GM23248 (cell line): Measurements from ENCODE around the gene HOXC11. TPM values are rescaled to one million over a fixed set of nuclear protein-coding genes. Genes with fewer than 3 reads are reported as not detected.

Source experiments
- DNase-seq: peaks from one replicate; pipeline ENCODE4 v3.0.0-alpha.2; 2015
- H2AFZ ChIP-seq: fragments of 200-600 bp; sonication (generic); 2 replicates; pipeline ENCODE4 v1.6.1; 2016; ENCODE audit warnings: antibody characterized with exemption
- H3F3A ChIP-seq: fragments of 200-600 bp; sonication (generic); 2 replicates; pipeline ENCODE4 v1.6.1; 2016; ENCODE audit warnings: mild to moderate bottlenecking, antibody characterized with exemption, mixed run types; ENCODE audit not compliant: insufficient read depth
- H3K27ac ChIP-seq: fragments of 200-600 bp; sonication (generic); 2 replicates; pipeline ENCODE4 v1.5.1; 2016; ENCODE audit warnings: mild to moderate bottlenecking
- H3K27me3 ChIP-seq: fragments of 200-600 bp; sonication (generic); replicated peaks from 2 replicates; pipeline ENCODE4 v1.6.1; 2016; ENCODE audit warnings: mild to moderate bottlenecking; ENCODE audit not compliant: insufficient read depth
- H3K36me3 ChIP-seq: fragments of 200-600 bp; sonication (generic); 2 replicates; pipeline ENCODE4 v1.6.1; 2016; ENCODE audit warnings: low read depth, mild to moderate bottlenecking
- H3K4me1 ChIP-seq: fragments of 200-600 bp; sonication (generic); 2 replicates; pipeline ENCODE4 v1.6.1; 2016; ENCODE audit warnings: mild to moderate bottlenecking; ENCODE audit not compliant: insufficient read depth
- H3K4me2 ChIP-seq: fragments of 200-600 bp; sonication (generic); one replicate; pipeline ENCODE4 v1.6.1; 2016; ENCODE audit warnings: mild to moderate bottlenecking; ENCODE audit not compliant: unreplicated experiment
- H3K4me3 ChIP-seq: fragments of 200-600 bp; sonication (generic); 2 replicates; pipeline ENCODE4 v1.5.1; 2016; ENCODE audit warnings: mild to moderate bottlenecking
- H3K79me2 ChIP-seq: fragments of 200-600 bp; sonication (generic); 2 replicates; pipeline ENCODE4 v1.6.1; 2016; ENCODE audit warnings: mild to moderate bottlenecking; ENCODE audit not compliant: insufficient read depth
- H3K9ac ChIP-seq: fragments of 200-600 bp; sonication (generic); 2 replicates; pipeline ENCODE4 v1.6.1; 2016; ENCODE audit warnings: mild to moderate bottlenecking
- H3K9me2 ChIP-seq: fragments of 200-600 bp; sonication (generic); 2 replicates; pipeline ENCODE4 v1.6.1; 2016; ENCODE audit warnings: mixed run types, mild to moderate bottlenecking, moderate library complexity; ENCODE audit not compliant: insufficient read depth
- H3K9me3 ChIP-seq: fragments of 200-600 bp; sonication (generic); one replicate; pipeline ENCODE4 v1.6.1; 2017; ENCODE audit warnings: low read depth
- H4K20me1 ChIP-seq: fragments of 200-600 bp; sonication (generic); 2 replicates; pipeline ENCODE4 v1.6.0; 2016; ENCODE audit not compliant: insufficient read depth
- EZH2 ChIP-seq: fragments of 200-600 bp; sonication (generic); IDR thresholded peaks from 2 replicates; pipeline ENCODE4 v1.6.1; 2018; ENCODE audit warnings: antibody characterized with exemption, mild to moderate bottlenecking; ENCODE audit not compliant: insufficient read depth, poor library complexity, severe bottlenecking
- EZH2phosphoT487 ChIP-seq: fragments of 200-600 bp; sonication (generic); IDR thresholded peaks from 2 replicates; pipeline ENCODE4 v1.6.1; 2018; ENCODE audit warnings: antibody characterized with exemption, moderate library complexity, mild to moderate bottlenecking, low read depth; ENCODE audit not compliant: insufficient read depth
- WGBS, 2 experiments: methylation state at CpG; one replicate each; pipeline ENCODE4 v1.1.6; 2015 to 2017; ENCODE audit warnings: low lambda C conversion rate in 2 of 2, low coverage in 1 of 2; ENCODE audit errors: missing lambda C conversion rate in 2 of 2; 5-methylcytosine and 5-hydroxymethylcytosine counted together
- in situ Hi-C: fragments of 300-500 bp; cut with MboI; formaldehyde crosslinking; loops from 2 replicates; pipeline ENCODE4 v1.15.0; 2020
- polyA plus RNA-seq: library from polyadenylated mRNA; unstranded; fragments of >200 nt; fragmentation: Nextera tagmentation; extraction: Ambion mirVana; gene quantifications from 2 replicates; pipeline ENCODE4 v1.2.1, GENCODE V29; 2016
- total RNA-seq: library from RNA; depleted of rRNA; stranded (reverse); fragments of >200 nt; shearing (Covaris generic); gene quantifications from 2 replicates; pipeline ENCODE4 v1.2.3, GENCODE V29; 2014

The HOXC11 gene
- total and polyA plus RNA-seq, 2 experiments from 2014 or later: not detected

DNA sequence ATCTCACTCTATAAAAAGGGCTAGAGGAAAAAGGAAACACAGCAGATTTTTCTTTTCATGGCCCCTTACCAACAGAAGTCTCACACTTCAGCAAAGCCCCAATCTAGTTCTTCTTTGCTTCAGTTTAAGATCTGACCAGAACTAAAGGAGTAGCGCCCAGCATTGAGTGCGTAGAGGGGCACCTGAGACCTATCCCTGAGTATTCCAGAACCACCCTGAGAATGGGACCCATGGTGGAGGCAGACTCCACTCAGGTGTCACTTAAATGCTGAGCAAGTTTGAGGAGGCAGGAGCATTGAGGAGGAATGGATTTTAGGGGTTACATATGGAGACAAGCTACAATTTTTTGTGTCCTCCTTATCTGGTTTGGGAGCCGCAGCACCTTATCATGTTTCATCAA, 1.8 kb upstream of the HOXC11 start:
- 67 to 68% methylated on average over 3 of the region's 3 CpGs for WGBS, 2 experiments
- H3K9ac ChIP-seq: no peak overlapping the region
- H3K27ac ChIP-seq: no peak overlapping the region
- TF ChIP-seq EZH2phosphoT487 (no peak), EZH2 (no peak)
- in situ Hi-C loops: no loop called here
- H3K36me3 ChIP-seq: no peaks in the 10 kb centered on the region
- no peaks in the 10 kb centered on the region for H4K20me1 ChIP-seq
- H3K9me2 ChIP-seq: no peaks in the 10 kb centered on the region
- no peak overlapping the region for H3K4me3 ChIP-seq
- no peak for DNase-seq
- peaks cover 99% of the 10 kb centered on the region for H3K27me3 ChIP-seq
- no peak overlapping the region for H3K4me2 ChIP-seq
- no peaks in the 10 kb centered on the region for H3K9me3 ChIP-seq
- no peaks in the 10 kb centered on the region for H3K79me2 ChIP-seq
- no peaks in the 10 kb centered on the region for H3F3A ChIP-seq
- H2AFZ ChIP-seq: no peak overlapping the region
- H3K4me1 ChIP-seq: no peaks in the 10 kb centered on the region

DNA sequence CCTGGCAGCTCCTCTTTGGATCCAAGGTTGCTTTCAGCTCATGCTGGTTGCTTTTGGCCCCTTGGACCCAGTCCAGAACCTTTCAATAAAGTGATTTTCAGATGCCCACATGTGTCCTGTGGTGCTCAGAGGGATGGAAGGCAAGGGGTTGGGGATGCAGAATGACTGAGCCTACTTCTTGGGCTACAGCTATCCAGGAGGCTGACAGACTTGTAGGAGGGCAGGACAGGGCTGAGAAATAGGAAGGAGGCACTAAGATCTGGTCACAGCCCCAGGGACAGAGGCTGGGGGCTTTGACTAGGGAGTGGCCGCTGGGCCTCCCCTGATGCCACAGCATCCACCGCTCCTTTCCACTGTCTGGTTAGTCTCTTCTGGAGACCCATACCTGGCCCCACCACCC, 1.2 kb upstream of the HOXC11 start:
- Histone ChIP-seq H3K4me2 (no peak overlapping the region), H4K20me1 (no peaks in the 10 kb centered on the region), H3F3A (no peaks in the 10 kb centered on the region), H3K9me2 (no peaks in the 10 kb centered on the region), H3K79me2 (no peaks in the 10 kb centered on the region), H3K36me3 (no peaks in the 10 kb centered on the region), H3K4me3 (no peak overlapping the region), H3K27me3 (peaks cover 99% of the 10 kb centered on the region), H3K27ac (no peak overlapping the region), H3K9me3 (no peaks in the 10 kb centered on the region), H2AFZ (no peak overlapping the region), H3K4me1 (no peaks in the 10 kb centered on the region), H3K9ac (no peak overlapping the region)
- in situ Hi-C loops: no loop called here
- TF ChIP-seq EZH2 (no peak), EZH2phosphoT487 (no peak)
- WGBS, 2 experiments: 46 to 55% methylated on average over 2 of the region's 2 CpGs
- no peak for DNase-seq

DNA sequence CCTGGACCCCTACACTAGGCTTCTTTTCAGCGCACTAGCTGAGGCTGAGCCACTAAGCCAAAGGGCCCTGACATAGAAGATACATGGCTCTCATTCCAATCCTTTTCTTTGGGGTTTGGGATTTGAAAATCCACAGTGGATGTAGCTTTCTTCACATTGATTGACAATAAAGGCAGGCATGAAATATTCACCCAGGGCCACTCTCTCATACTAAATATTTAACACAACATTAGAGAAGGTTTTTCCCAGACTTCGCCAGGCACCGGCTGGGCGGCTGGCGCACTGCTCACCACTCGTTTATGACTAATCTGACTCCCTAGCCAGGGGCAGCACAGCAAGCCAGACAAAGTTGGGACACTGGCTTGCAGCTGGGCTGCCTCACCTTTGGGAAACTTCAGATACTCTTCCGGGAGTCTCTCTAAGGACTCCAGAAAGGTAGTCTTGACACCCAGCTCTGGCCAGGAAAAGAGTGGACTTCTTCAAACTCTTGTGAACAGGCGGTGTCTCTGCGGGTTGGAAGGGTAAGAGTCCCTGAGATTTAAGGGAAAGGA, 699 bp upstream of the HOXC11 start:
- H3K4me3 ChIP-seq: no peak overlapping the region
- peaks cover 99% of the 10 kb centered on the region for H3K27me3 ChIP-seq
- 27 to 31% methylated on average over 9 of the region's 9 CpGs for WGBS, 2 experiments
- H3K9me2 ChIP-seq: no peaks in the 10 kb centered on the region
- H3K4me1 ChIP-seq: no peaks in the 10 kb centered on the region
- TF ChIP-seq EZH2phosphoT487 (no peak; the same call in 1 of the 2 replicates), EZH2 (no peak)
- H4K20me1 ChIP-seq: no peaks in the 10 kb centered on the region
- H3K4me2 ChIP-seq: no peak overlapping the region
- H3K79me2 ChIP-seq: no peaks in the 10 kb centered on the region
- no peaks in the 10 kb centered on the region for H3K36me3 ChIP-seq
- in situ Hi-C loops: no loop called here
- DNase-seq: peak; percentile 70
- H3K9ac ChIP-seq: no peak overlapping the region
- no peaks in the 10 kb centered on the region for H3K9me3 ChIP-seq
- H3K27ac ChIP-seq: no peak overlapping the region
- no peak overlapping the region for H2AFZ ChIP-seq
- H3F3A ChIP-seq: no peaks in the 10 kb centered on the region

DNA sequence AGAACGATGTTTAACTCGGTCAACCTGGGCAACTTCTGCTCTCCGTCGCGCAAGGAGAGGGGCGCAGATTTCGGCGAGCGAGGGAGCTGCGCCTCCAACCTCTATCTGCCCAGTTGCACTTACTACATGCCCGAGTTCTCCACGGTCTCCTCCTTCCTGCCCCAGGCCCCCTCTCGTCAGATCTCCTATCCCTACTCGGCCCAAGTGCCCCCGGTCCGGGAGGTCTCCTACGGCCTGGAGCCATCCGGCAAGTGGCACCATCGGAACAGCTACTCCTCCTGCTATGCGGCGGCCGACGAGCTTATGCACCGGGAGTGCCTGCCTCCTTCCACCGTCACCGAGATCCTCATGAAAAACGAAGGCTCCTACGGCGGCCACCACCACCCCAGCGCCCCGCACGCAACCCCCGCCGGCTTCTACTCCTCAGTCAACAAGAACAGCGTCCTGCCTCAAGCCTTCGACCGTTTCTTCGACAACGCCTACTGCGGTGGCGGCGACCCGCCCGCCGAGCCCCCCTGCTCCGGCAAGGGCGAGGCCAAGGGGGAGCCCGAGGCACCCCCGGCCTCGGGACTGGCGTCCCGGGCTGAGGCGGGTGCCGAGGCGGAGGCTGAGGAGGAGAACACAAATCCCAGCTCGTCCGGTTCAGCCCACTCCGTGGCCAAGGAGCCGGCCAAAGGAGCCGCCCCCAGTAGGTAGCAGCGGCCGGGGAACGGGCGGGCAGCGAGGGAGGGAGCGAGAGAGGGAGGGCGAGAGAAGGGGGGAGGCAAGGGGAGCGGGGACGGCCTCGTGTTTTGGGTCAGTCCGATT, 513 bp downstream of the HOXC11 start:
- Histone ChIP-seq H3K27ac (no peak overlapping the region), H3K4me3 (peak overlapping the region; percentile 11; the same call in 1 of the 2 replicates), H3K79me2 (no peaks in the 10 kb centered on the region), H3K9me3 (no peaks in the 10 kb centered on the region), H2AFZ (peak overlapping the region; percentile 15; the same call in 1 of the 2 replicates), H3F3A (no peaks in the 10 kb centered on the region), H3K9ac (no peak overlapping the region), H3K4me2 (no peak overlapping the region), H3K27me3 (peaks cover 99% of the 10 kb centered on the region), H4K20me1 (no peaks in the 10 kb centered on the region), H3K36me3 (no peaks in the 10 kb centered on the region), H3K4me1 (no peaks in the 10 kb centered on the region), H3K9me2 (no peaks in the 10 kb centered on the region)
- WGBS, 2 experiments: 3 to 4% methylated on average over 40 to 68 of the region's 71 CpGs
- DNase-seq: peak; percentile 52
- in situ Hi-C loops: no loop called here
- TF ChIP-seq EZH2 (peak; percentile 86), EZH2phosphoT487 (no peak)
